ENCODE measurements around the gene PTPRN2. TPM values are rescaled to one million over a fixed set of nuclear protein-coding genes. Genes with fewer than 3 reads are reported as not detected.
A peak's percentile ranks its signal among the peaks of the same experiment; 100 is the strongest.
"Not testable (repeated sequence)": the region's sequence is repeated elsewhere in the genome, so short reads cannot be mapped to it uniquely, and the experiment has no call there.

PTPRN2 gene
- total RNA-seq, 1 experiment from 2014 or later: 1.2 TPM

GRCh38 chr7:158301207-158301606 lies 286.4 kb downstream of the PTPRN2 start:
- Histone ChIP-seq H3K9me3 (replicated peaks) (no peaks in the 10 kb centered on the region; the same call in 1 of the 2 replicates), H3K4me3 (no peak overlapping the region), H3K27ac (no peak overlapping the region), H3K4me1 (replicated peaks) (no peaks in the 10 kb centered on the region), H3K27me3 (replicated peaks) (no peaks in the 10 kb centered on the region), H3K36me3 (no peaks in the 10 kb centered on the region)
- no peak for DNase-seq (ENCODE audit: low read depth in 1 of 2, low spot score in 2 of 2)

- H3K9me3 ChIP-seq (replicated peaks): no peaks in the 10 kb centered on the region; the same call in 1 of the 2 replicates
Measured at GRCh38 chr7:158300427-158300826, 287.2 kb downstream of the PTPRN2 start.

GRCh38 chr7:158299607-158300006 lies 288.0 kb downstream of the PTPRN2 start:
- H3K4me1 ChIP-seq (replicated peaks): no peaks in the 10 kb centered on the region
- H3K27ac ChIP-seq: no peak overlapping the region
- no peak for DNase-seq (ENCODE audit: low read depth in 1 of 2, low spot score in 2 of 2)
- no peak overlapping the region for H3K4me3 ChIP-seq
- H3K27me3 ChIP-seq (replicated peaks): no peaks in the 10 kb centered on the region
- no peaks in the 10 kb centered on the region; the same call in 1 of the 2 replicates for H3K9me3 ChIP-seq (replicated peaks)
- no peaks in the 10 kb centered on the region for H3K36me3 ChIP-seq

More at GRCh38 chr7:158300427-158300826, 287.2 kb downstream of the PTPRN2 start:
- H3K27me3 ChIP-seq (replicated peaks): no peaks in the 10 kb centered on the region
- peak in 1 of 2 experiments; percentile 31 for DNase-seq (ENCODE audit: low read depth in 1 of 2, low spot score in 2 of 2)
- H3K27ac ChIP-seq: no peak overlapping the region
- H3K36me3 ChIP-seq: no peaks in the 10 kb centered on the region
- H3K4me1 ChIP-seq (replicated peaks): no peaks in the 10 kb centered on the region
- no peak overlapping the region for H3K4me3 ChIP-seq

- Histone ChIP-seq H3K9me3 (replicated peaks) (no peaks in the 10 kb centered on the region; the same call in 1 of the 2 replicates), H3K27me3 (replicated peaks) (no peaks in the 10 kb centered on the region), H3K36me3 (no peaks in the 10 kb centered on the region), H3K27ac (no peak overlapping the region), H3K4me3 (no peak overlapping the region), H3K4me1 (replicated peaks) (no peaks in the 10 kb centered on the region)
- no peak for DNase-seq (ENCODE audit: low read depth in 1 of 2, low spot score in 2 of 2)
Measured at GRCh38 chr7:158296798-158297104, 290.9 kb downstream of the PTPRN2 start.

GRCh38 chr7:158295966-158296797 lies 291.4 kb downstream of the PTPRN2 start:
- Histone ChIP-seq H3K4me3 (no peak overlapping the region), H3K36me3 (no peaks in the 10 kb centered on the region), H3K9me3 (replicated peaks) (no peaks in the 10 kb centered on the region; the same call in 1 of the 2 replicates), H3K27ac (no peak overlapping the region), H3K27me3 (replicated peaks) (no peaks in the 10 kb centered on the region), H3K4me1 (replicated peaks) (no peaks in the 10 kb centered on the region)
- peak in 1 of 2 experiments; percentile 20 for DNase-seq (ENCODE audit: low read depth in 1 of 2, low spot score in 2 of 2)

GRCh38 chr7:158294468-158295215 lies 293.0 kb downstream of the PTPRN2 start:
- not testable (repeated sequence) for H3K27ac ChIP-seq; H3K4me1 ChIP-seq (replicated peaks); DNase-seq (ENCODE audit: low read depth in 1 of 2, low spot score in 2 of 2); H3K27me3 ChIP-seq (replicated peaks); H3K36me3 ChIP-seq; H3K4me3 ChIP-seq; H3K9me3 ChIP-seq (replicated peaks)

GRCh38 chr7:158292948-158293347 lies 294.7 kb downstream of the PTPRN2 start:
- Histone ChIP-seq H3K36me3 (no peaks in the 10 kb centered on the region), H3K27ac (no peak overlapping the region), H3K4me1 (replicated peaks) (no peaks in the 10 kb centered on the region), H3K27me3 (replicated peaks) (no peaks in the 10 kb centered on the region), H3K9me3 (replicated peaks) (no peaks in the 10 kb centered on the region; the same call in 1 of the 2 replicates), H3K4me3 (no peak overlapping the region)
- DNase-seq (ENCODE audit: low read depth in 1 of 2, low spot score in 2 of 2): no peak

- no peaks in the 10 kb centered on the region for H3K36me3 ChIP-seq
- H3K27me3 ChIP-seq (replicated peaks): no peaks in the 10 kb centered on the region
- DNase-seq (ENCODE audit: low read depth in 1 of 2, low spot score in 2 of 2): no peak
- H3K9me3 ChIP-seq (replicated peaks): no peaks in the 10 kb centered on the region; the same call in 1 of the 2 replicates
- no peaks in the 10 kb centered on the region for H3K4me1 ChIP-seq (replicated peaks)
- no peak overlapping the region for H3K27ac ChIP-seq
- no peak overlapping the region for H3K4me3 ChIP-seq
Measured at GRCh38 chr7:158291998-158292397, 295.6 kb downstream of the PTPRN2 start.

- H3K36me3 ChIP-seq: no peaks in the 10 kb centered on the region
- peaks cover 6% of the 10 kb centered on the region for H3K9me3 ChIP-seq (replicated peaks)
- no peaks in the 10 kb centered on the region for H3K27me3 ChIP-seq (replicated peaks)
- H3K4me1 ChIP-seq (replicated peaks): no peaks in the 10 kb centered on the region
- DNase-seq (ENCODE audit: low read depth in 1 of 2, low spot score in 2 of 2): no peak
- no peak overlapping the region for H3K27ac ChIP-seq
- H3K4me3 ChIP-seq: no peak overlapping the region
Measured at GRCh38 chr7:158289761-158290523, 297.7 kb downstream of the PTPRN2 start.

- H3K9me3 ChIP-seq (replicated peaks): peaks cover 9% of the 10 kb centered on the region
- H3K4me1 ChIP-seq (replicated peaks): no peaks in the 10 kb centered on the region
- H3K36me3 ChIP-seq: no peaks in the 10 kb centered on the region
- no peak overlapping the region for H3K27ac ChIP-seq
- H3K27me3 ChIP-seq (replicated peaks): no peaks in the 10 kb centered on the region
- no peak overlapping the region for H3K4me3 ChIP-seq
- DNase-seq (ENCODE audit: low read depth in 1 of 2, low spot score in 2 of 2): no peak
Measured at GRCh38 chr7:158289231-158289630, 298.4 kb downstream of the PTPRN2 start.

- Histone ChIP-seq H3K9me3 (replicated peaks) (peaks cover 9% of the 10 kb centered on the region; the same call in 1 of the 2 replicates), H3K27ac (no peak overlapping the region), H3K4me1 (replicated peaks) (no peaks in the 10 kb centered on the region), H3K4me3 (no peak overlapping the region), H3K36me3 (no peaks in the 10 kb centered on the region), H3K27me3 (replicated peaks) (no peaks in the 10 kb centered on the region)
- DNase-seq (ENCODE audit: low read depth in 1 of 2, low spot score in 2 of 2): no peak
Measured at GRCh38 chr7:158286210-158286609, 301.4 kb downstream of the PTPRN2 start.

GRCh38 chr7:158285383-158285770 lies 302.2 kb downstream of the PTPRN2 start:
- no peaks in the 10 kb centered on the region for H3K36me3 ChIP-seq
- H3K4me3 ChIP-seq: no peak overlapping the region
- no peak for DNase-seq (ENCODE audit: low read depth in 1 of 2, low spot score in 2 of 2)
- peaks cover 11% of the 10 kb centered on the region; the same call in 1 of the 2 replicates for H3K9me3 ChIP-seq (replicated peaks)
- no peak overlapping the region for H3K27ac ChIP-seq
- no peaks in the 10 kb centered on the region for H3K27me3 ChIP-seq (replicated peaks)
- no peaks in the 10 kb centered on the region for H3K4me1 ChIP-seq (replicated peaks)

GRCh38 chr7:158284617-158285382 lies 302.8 kb downstream of the PTPRN2 start:
- peaks cover 11% of the 10 kb centered on the region; the same call in 1 of the 2 replicates for H3K9me3 ChIP-seq (replicated peaks)

More at GRCh38 chr7:158284617-158285382, 302.8 kb downstream of the PTPRN2 start:
- no peaks in the 10 kb centered on the region for H3K4me1 ChIP-seq (replicated peaks)
- DNase-seq (ENCODE audit: low read depth in 1 of 2, low spot score in 2 of 2): no peak
- no peaks in the 10 kb centered on the region for H3K36me3 ChIP-seq
- no peak overlapping the region for H3K4me3 ChIP-seq
- H3K27me3 ChIP-seq (replicated peaks): no peaks in the 10 kb centered on the region
- H3K27ac ChIP-seq: no peak overlapping the region
